DND-41 (cell line): Measurements from ENCODE around the gene BZW2.

Experiments
- ATAC-seq: fragments of 200-7000 bp; cut with Tn5 transposase; 3 replicates; pipeline ENCODE4 v1.9.1; 2021; ENCODE audit warnings: low read depth; ENCODE audit not compliant: insufficient read depth
- DNase-seq: peaks from one replicate; pipeline ENCODE4 v3.0.0-alpha.2; 2020
- H2AFZ ChIP-seq: 2 replicates; pipeline ENCODE4 v1.6.0; 2012; ENCODE audit warnings: low read depth, low read length
- H3K27ac ChIP-seq: 2 replicates; pipeline ENCODE4 v1.5.1; 2012; ENCODE audit warnings: low read length, inconsistent platforms
- H3K27me3 ChIP-seq: fragments of 200-600 bp; sonication (generic); 2 replicates; pipeline ENCODE4 v1.6.0; 2012; ENCODE audit warnings: low read length, mild to moderate bottlenecking, inconsistent platforms; ENCODE audit not compliant: insufficient read depth, poor library complexity
- H3K36me3 ChIP-seq: 2 replicates; pipeline ENCODE4 v1.5.1; 2012; ENCODE audit warnings: low read length, inconsistent platforms; ENCODE audit not compliant: insufficient read depth
- H3K4me1 ChIP-seq: 2 replicates; pipeline ENCODE4 v1.5.1; 2012; ENCODE audit warnings: mild to moderate bottlenecking, low read length; ENCODE audit not compliant: insufficient read depth
- H3K4me2 ChIP-seq: 2 replicates; pipeline ENCODE4 v1.6.0; 2012; ENCODE audit warnings: mild to moderate bottlenecking, moderate library complexity, low read length, inconsistent platforms; ENCODE audit not compliant: insufficient read depth
- H3K4me3 ChIP-seq, 2 experiments: fragments of 200-600 bp in 1 of 2; shearing (Covaris generic) in 1 of 2; 2 replicates each; pipeline ENCODE4 v1.5.1; 2012 to 2016; ENCODE audit warnings: inconsistent platforms in 2 of 2, low read length in 2 of 2, mild to moderate bottlenecking in 2 of 2, low read depth in 1 of 2, moderate library complexity in 1 of 2
- H3K79me2 ChIP-seq: 2 replicates; pipeline ENCODE4 v1.6.0; 2012; ENCODE audit warnings: low read length, inconsistent platforms; ENCODE audit not compliant: insufficient read depth
- H3K9ac ChIP-seq: 2 replicates; pipeline ENCODE4 v1.6.0; 2012; ENCODE audit warnings: low read depth, mild to moderate bottlenecking, inconsistent platforms, low read length, moderate library complexity
- H3K9me3 ChIP-seq: 2 replicates; pipeline ENCODE4 v1.5.1; 2012; ENCODE audit warnings: low read length, moderate library complexity, mild to moderate bottlenecking, inconsistent platforms; ENCODE audit not compliant: insufficient read depth, severe bottlenecking
- H4K20me1 ChIP-seq: 2 replicates; pipeline ENCODE4 v1.6.0; 2012; ENCODE audit warnings: low read length; ENCODE audit not compliant: insufficient read depth
- CTCF ChIP-seq: IDR thresholded peaks from 2 replicates; pipeline ENCODE4 v1.5.1; 2012; ENCODE audit warnings: borderline replicate concordance, low read length, moderate library complexity, mild to moderate bottlenecking; ENCODE audit not compliant: poor library complexity, severe bottlenecking; ENCODE audit errors: extremely low read depth
- EZH2 ChIP-seq: IDR thresholded peaks from 3 replicates; pipeline ENCODE4 v1.6.1; 2012; ENCODE audit warnings: borderline replicate concordance, low read depth, mild to moderate bottlenecking, moderate library complexity, low read length, inconsistent platforms; ENCODE audit not compliant: severe bottlenecking

BZW2 gene

DNA sequence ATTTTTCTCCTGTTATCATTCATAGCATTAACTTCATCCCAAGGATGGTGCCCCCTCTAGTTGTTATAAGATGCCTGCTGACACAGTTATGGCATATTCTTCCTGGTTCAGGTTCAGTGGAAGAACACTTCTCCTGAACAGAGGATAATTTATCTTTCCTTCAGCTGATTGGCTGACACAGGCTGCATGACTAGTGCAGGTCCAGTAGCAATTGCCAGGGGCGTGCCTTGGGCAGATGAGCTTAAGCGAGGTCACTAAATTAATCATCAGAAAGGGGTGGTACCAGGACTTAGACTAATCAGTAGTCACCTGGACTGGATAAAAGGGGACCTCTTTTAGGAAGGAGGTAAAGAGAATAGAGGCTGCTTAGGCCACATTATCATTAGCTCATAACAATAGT, 42.3 kb downstream of the BZW2 start:
- Histone ChIP-seq H3K4me2 (no peak overlapping the region), H3K9me3 (no peaks in the 10 kb centered on the region), H3K4me3 (no peak overlapping the region), H3K4me1 (peaks cover 8% of the 10 kb centered on the region), H3K36me3 (peaks cover 65% of the 10 kb centered on the region; the same call in 1 of the 2 replicates), H2AFZ (no peak overlapping the region), H3K9ac (no peak overlapping the region), H3K27me3 (no peaks in the 10 kb centered on the region), H4K20me1 (no peaks in the 10 kb centered on the region), H3K79me2 (no peaks in the 10 kb centered on the region), H3K27ac (no peak overlapping the region)
- ATAC-seq (no peak), DNase-seq (no peak)
- TF ChIP-seq EZH2 (no peak), CTCF (no peak)

DNA sequence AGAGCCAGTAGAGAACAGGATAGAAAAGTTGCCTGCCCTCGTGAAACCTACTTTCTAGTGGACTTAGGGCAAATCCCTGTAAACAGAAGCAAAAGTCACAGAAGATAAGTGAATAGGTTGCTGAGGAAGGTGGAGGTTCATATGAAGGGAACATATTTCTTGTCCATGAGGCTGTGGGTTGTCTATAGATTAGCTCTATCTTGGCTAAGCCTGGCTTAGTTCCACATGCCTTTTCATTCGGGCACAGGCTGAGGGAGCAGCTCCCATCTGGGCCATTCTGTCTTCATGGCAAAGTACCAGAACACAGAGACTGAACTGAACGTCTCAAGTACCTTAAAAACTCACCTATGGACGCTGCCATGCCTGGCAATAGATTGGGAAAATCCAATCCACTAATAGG, 45.3 kb downstream of the BZW2 start:
- no peaks in the 10 kb centered on the region for H3K27me3 ChIP-seq
- H3K4me2 ChIP-seq: no peak overlapping the region
- ATAC-seq (no peak), DNase-seq (no peak)
- no peaks in the 10 kb centered on the region for H4K20me1 ChIP-seq
- no peaks in the 10 kb centered on the region for H3K79me2 ChIP-seq
- H3K9ac ChIP-seq: no peak overlapping the region
- no peak overlapping the region for H3K27ac ChIP-seq
- TF ChIP-seq CTCF (no peak), EZH2 (no peak)
- H3K9me3 ChIP-seq: no peaks in the 10 kb centered on the region
- peaks cover 74% of the 10 kb centered on the region for H3K36me3 ChIP-seq
- no peak overlapping the region for H2AFZ ChIP-seq
- H3K4me3 ChIP-seq: no peak overlapping the region
- H3K4me1 ChIP-seq: no peaks in the 10 kb centered on the region

GRCh38 chr7:16693601-16694318, 47.8 kb downstream of the BZW2 start:
- ATAC-seq (no peak), DNase-seq (no peak)
- Histone ChIP-seq H3K27me3 (no peaks in the 10 kb centered on the region), H4K20me1 (no peaks in the 10 kb centered on the region), H3K79me2 (no peaks in the 10 kb centered on the region), H3K4me2 (no peak overlapping the region), H3K4me1 (no peaks in the 10 kb centered on the region), H3K9ac (no peak overlapping the region), H3K9me3 (no peaks in the 10 kb centered on the region), H3K27ac (no peak overlapping the region), H2AFZ (no peak overlapping the region), H3K4me3 (no peak overlapping the region), H3K36me3 (peaks cover 90% of the 10 kb centered on the region)
- TF ChIP-seq EZH2: no peak
- no peak for TF ChIP-seq CTCF
